NCI-H1436 (cell line): ENCODE results near the gene TTI1.

ENCODE experiments used
- DNase-seq: peaks from one replicate; lab custom pipeline; 2025; lab: John Stamatoyannopoulos, UW

TTI1 gene

GRCh38 chr20:37937686-37938085 is 95.6 kb downstream of the TTI1 start:
- no peak for DNase-seq

- no peak for DNase-seq
Measured at GRCh38 chr20:37936451-37936850, 96.8 kb downstream of the TTI1 start.

GRCh38 chr20:37936041-37936440 is 97.2 kb downstream of the TTI1 start:
- no peak for DNase-seq

GRCh38 chr20:37935435-37935834 is 97.8 kb downstream of the TTI1 start:
- no peak for DNase-seq

GRCh38 chr20:37934634-37935375 is 98.5 kb downstream of the TTI1 start:
- no peak for DNase-seq

GRCh38 chr20:37933786-37934633 is 99.2 kb downstream of the TTI1 start:
- no peak for DNase-seq
